NCI-H1930 (cell line): Measurements from ENCODE around the gene SMIM10.
"Not testable (repeated sequence)": the region's sequence is repeated elsewhere in the genome, so short reads cannot be mapped to it uniquely, and the experiment has no call there.

Experiments
- DNase-seq, 2 experiments: peaks; one replicate each; lab custom pipeline; 2025; lab: John Stamatoyannopoulos, UW

The SMIM10 gene

DNA sequence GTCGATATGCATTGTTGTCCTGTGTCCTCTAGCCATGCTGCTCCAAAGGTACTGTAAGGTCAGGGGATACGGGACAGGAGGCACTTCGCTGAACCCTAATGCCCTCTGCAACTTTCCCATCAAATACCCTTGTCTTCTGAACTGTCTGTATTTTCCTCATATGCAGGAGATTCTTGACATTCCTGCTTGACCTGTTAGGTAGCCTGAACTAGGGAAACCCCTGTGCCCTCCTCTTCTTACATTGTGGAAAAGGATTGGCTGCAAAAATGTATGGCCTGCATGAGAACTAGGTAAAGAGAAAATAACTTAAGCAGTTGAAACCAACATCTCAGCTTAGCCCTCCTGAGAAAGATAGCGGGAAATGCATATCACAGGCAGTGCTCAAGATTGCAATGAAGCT is 20.1 kb downstream of the SMIM10 start:
- DNase-seq: no peak

DNA sequence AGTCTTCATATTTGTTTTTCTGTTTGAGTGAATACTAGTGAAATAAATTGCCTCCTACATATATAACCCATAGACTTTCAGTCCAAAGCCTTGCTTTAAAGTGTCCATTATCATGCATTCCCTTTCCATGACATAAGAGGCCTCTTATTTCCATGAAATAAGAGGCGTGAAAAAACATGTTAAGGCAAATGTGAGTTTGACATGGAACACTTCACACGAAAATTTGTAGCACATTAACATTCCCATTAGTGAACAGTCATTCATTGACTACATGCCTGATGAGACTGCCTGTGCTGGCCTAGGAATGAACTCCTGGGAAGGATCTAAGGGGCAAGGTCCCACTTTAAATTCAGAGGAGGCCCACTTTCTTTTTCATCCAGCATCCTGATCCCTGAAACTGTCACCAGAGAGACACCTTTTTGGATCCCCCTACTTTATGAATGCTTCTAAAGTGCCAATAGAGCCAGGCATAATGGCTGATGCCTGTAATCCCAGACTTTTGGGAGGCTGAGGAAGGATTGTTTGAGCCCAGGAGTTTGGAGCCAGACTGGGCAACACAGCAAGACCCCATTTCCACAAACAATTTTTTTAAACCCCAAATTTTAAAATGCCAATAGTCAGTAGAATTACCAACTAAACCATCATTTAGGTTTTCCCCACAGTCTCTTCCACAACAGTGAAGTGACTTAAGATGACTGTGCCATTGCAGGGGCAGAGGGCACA is 24.9 kb downstream of the SMIM10 start:
- no peak for DNase-seq

DNA sequence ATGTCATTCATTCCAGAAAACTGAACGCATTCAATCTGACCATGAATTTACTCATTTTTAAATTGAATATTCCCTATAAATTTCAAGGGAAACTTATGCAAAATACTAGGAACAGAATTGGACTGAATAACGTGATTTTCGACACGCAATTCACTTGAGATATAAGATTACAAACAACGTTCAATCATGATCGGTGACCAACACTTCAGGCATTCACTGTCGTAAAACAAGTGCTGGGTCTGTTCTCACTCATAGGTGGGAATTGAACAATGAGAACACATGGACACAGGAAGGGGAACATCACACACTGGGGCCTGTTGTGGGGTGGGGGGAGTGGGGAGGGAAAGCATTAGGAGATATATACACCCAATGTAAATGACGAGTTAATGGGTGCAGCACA is 29.1 kb downstream of the SMIM10 start:
- not testable (repeated sequence) for DNase-seq

DNA sequence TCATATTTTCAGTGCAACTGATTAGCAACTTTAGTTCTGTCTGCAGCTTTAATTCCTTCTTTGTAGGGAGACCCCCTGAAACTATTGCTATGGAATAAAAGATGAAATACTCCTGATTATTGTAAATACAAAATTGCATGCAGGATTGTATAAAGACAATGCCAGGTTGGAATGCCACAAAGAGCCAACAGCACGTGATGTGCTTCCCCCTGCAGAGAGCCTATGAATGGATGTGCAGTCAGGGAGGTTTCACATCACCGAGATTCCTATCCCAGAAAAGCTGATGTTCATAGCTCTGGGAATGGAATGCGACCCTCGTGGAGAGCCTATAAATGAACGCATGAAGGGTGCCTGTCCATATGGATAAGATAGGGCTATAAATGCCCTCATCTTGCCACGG is 33.0 kb downstream of the SMIM10 start:
- not testable (repeated sequence) for DNase-seq

DNA sequence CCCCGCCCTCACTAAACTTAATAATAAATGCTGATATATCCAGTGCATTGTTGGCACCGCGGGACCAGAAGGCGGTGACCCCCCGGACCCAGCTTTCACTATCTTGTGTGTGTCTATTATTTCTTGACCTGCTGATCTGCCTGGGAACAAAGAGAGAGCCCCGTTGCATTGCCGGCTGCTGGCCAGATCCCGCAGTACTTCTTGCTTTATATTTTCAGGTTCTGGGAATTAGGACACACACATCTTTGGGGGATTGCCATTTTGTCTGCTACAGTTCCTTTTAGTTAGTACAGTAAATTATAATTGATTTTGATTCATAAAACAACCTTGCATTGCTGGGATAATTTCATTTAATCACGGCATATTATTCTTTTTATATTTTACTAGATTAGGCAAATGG is 33.7 kb downstream of the SMIM10 start:
- no peak for DNase-seq

DNA sequence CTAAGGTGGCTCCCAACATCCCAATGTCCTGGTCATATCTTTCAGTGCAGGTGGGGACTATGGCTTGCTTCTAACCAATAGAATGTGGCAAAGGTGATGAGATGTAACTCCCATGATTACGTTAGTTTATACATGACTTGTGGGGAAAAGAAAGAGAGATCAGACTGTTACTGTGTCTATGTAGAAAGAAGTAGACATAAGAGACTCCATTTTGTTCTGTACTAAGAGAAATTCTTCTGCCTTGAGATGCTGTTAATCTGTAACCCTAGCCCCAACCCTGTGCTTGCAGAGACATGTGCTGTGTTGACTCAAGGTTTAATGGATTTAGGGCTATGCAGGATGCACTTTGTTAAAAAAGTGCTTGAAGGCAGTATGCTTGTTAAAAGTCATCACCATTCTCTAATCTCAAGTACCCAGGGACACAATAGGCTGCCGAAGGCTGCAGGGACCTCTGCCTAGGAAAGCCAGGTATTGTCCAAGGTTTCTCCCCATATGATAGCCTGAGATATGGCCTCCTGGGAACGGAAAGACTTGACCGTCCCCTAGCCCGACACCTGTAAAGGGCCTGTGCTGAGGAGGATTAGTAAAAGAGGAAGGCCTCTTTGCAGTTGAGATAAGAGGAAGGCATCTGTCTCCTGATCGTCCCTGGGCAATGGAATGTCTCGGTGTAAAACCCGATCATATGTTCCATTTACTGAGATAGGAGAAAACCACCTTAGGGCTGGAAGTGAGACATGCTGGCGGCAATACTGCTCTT is 39.6 kb downstream of the SMIM10 start:
- not testable (repeated sequence) for DNase-seq

DNA sequence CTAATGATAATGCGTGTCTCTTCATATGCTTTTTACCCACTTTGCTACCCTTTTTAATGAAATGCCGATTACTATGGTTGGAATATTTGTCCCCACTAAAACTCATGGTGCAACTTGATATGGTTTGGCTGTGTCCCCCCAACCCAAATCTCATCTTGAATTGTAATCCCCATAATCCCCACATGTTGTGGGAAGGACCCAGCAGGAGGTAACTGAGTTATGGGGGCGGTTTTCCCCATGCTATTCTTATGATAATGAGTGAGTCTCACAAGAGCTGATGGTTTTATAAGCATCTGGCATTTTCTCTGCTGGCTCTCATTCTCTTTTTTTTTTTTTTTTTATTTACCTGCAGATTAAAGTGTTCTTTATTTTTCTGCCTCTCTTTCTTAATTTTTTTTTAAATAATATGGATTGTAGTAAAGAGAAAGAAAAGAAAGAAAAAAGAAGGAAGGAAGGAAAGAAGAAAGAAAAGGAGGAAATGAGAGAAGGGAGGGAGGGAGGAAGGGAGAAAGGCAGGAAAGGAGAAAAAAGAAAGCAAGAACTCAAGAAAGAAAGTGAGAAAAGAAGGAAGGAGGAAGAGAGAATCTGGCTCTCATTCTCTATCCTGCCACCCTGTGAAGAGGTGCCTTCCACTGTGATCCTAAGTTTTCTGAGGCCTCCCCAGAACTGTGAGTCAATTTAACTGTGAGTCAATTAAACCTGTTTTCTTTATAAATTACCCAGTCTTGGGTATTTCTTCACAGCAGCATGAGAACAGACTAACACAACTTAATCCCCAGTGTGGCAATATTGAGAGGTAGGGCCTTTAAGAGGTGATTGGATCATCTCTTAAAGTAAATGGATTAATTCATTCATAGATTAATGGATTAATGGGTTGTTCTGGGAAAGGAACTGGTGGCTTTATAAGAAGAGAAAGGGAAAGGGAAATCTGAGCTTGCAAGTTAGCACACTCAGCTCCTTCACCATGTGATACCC is 50.6 kb downstream of the SMIM10 start:
- not testable (repeated sequence) for DNase-seq
